ENCODE measurements around the gene NHERF2.

The NHERF2 gene

DNA sequence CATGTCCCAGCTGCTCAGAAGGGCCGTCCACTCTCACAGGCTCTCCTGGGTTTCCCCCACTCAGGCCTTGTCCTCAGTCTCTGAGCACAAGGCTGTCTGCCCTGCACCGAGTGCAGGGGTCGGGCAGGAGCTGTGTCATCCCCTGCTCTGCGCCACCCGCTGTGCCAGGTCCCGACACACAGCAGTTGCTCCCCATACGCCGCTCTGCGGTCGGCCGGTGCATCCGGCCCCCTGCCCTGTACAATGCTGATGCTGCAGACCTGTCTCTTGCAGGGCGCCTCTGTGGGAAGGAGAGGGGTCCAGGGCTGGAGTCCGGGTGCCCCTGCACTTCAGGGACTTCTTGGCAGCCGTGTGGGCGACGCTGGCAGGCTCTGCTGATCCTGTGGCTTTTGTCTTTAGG is 27.2 kb downstream of the NHERF2 start:
- Histone ChIP-seq H3K9ac (ENCODE audit: low read length) (no peak overlapping the region), H3K9me3 (ENCODE audit: insufficient read depth, low read length) (no peaks in the 10 kb centered on the region), H3K79me2 (ENCODE audit: insufficient read depth, low read length) (no peaks in the 10 kb centered on the region), H2AFZ (ENCODE audit: low read depth, low read length, severe bottlenecking) (no peak overlapping the region), H4K20me1 (ENCODE audit: low read depth, low read length) (no peaks in the 10 kb centered on the region), H3K4me2 (ENCODE audit: low read depth, low read length, poor library complexity, severe bottlenecking) (no peak overlapping the region), H3K4me3 (ENCODE audit: insufficient read depth, low read length, poor library complexity, severe bottlenecking) (no peak overlapping the region), H3F3A (ENCODE audit: insufficient read depth) (no peaks in the 10 kb centered on the region), H3K27ac (ENCODE audit: low read depth, low read length) (no peak overlapping the region), H3K36me3 (ENCODE audit: low read length) (no peaks in the 10 kb centered on the region), H3K9me2 (replicated peaks; ENCODE audit: insufficient read depth, low read length) (no peaks in the 10 kb centered on the region), H3K27me3 (ENCODE audit: low read length) (no peaks in the 10 kb centered on the region)
- no peak for TF ChIP-seq EZH2phosphoT487 (conservative IDR thresholded peaks at IDR 0.05; ENCODE audit: low read length)
- TF ChIP-seq, protein P1, sequence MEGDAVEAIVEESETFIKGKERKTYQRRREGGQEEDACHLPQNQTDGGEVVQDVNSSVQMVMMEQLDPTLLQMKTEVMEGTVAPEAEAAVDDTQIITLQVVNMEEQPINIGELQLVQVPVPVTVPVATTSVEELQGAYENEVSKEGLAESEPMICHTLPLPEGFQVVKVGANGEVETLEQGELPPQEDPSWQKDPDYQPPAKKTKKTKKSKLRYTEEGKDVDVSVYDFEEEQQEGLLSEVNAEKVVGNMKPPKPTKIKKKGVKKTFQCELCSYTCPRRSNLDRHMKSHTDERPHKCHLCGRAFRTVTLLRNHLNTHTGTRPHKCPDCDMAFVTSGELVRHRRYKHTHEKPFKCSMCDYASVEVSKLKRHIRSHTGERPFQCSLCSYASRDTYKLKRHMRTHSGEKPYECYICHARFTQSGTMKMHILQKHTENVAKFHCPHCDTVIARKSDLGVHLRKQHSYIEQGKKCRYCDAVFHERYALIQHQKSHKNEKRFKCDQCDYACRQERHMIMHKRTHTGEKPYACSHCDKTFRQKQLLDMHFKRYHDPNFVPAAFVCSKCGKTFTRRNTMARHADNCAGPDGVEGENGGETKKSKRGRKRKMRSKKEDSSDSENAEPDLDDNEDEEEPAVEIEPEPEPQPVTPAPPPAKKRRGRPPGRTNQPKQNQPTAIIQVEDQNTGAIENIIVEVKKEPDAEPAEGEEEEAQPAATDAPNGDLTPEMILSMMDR (IDR thresholded peaks at IDR 0.05; ENCODE audit: insufficient read depth, low read length, poor library complexity, severe bottlenecking), result no peak

DNA sequence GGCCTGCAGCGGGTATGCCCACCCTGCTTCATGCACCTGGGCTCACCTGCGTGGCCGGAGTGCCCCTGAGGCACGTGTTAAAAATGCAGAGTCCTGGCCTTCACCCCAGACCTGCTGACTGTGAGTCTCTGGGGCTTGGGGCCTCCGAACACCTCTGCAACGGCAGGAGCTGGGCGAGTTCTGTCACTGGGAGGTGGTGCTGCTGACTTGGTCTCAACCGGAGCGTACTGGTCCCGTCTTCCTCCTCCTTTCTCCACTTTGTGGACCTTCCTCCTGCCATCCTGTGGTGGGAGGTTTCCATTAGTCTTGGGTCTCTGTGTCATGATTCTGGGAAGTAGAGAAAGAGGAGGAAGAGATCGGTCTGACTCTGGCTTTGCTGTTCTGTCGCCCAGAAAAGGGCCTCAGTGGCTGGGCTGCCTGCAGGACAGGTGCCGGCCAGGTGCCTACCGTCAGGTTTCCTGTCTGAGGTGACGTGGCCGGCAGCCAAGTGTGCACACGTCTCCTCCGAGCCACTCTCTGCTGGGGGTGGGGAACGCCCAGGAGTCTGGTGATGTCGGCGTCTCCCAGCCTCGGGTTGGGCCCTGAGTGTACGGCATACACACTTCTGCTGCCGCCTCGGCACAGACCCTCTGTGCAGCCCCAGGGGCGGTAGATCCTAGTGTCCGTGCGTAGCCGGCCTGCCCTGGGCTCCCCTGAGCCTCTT is 28.0 kb downstream of the NHERF2 start:
- Histone ChIP-seq H3K27ac (ENCODE audit: low read depth, low read length) (no peak overlapping the region), H3K9me3 (ENCODE audit: insufficient read depth, low read length) (no peaks in the 10 kb centered on the region)
- TF ChIP-seq EZH2phosphoT487 (conservative IDR thresholded peaks at IDR 0.05; ENCODE audit: low read length), result no peak
- TF ChIP-seq, protein P1 (IDR thresholded peaks at IDR 0.05; ENCODE audit: insufficient read depth, low read length, poor library complexity, severe bottlenecking), result no peak

DNA sequence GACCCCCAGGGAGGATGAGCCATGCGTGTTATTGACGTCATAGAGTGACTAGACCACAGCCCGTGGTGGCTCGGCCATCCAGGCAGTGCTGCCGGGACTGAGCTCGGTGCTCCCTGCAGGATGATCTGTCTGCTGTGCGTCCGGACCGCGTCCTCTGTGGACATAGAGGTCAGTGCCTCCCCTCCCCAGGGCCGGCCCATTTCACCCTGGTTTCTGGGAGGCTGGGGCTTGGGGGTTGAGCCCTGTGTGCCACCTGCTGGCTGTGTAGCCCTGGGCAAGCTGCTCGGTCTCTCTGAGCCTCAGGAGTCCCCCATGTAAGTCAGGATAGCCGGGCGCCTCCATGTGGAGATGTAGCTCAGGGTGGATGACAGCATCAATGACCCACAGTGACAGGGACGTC is 29.4 kb downstream of the NHERF2 start:
- Histone ChIP-seq H3K79me2 (ENCODE audit: insufficient read depth, low read length) (no peaks in the 10 kb centered on the region), H3K4me3 (ENCODE audit: insufficient read depth, low read length, poor library complexity, severe bottlenecking) (no peak overlapping the region), H2AFZ (ENCODE audit: low read depth, low read length, severe bottlenecking) (no peak overlapping the region), H3F3A (ENCODE audit: insufficient read depth) (no peaks in the 10 kb centered on the region), H3K27ac (ENCODE audit: low read depth, low read length) (no peak overlapping the region), H3K9me2 (replicated peaks; ENCODE audit: insufficient read depth, low read length) (no peaks in the 10 kb centered on the region), H3K9ac (ENCODE audit: low read length) (no peak overlapping the region), H4K20me1 (ENCODE audit: low read depth, low read length) (no peaks in the 10 kb centered on the region), H3K9me3 (ENCODE audit: insufficient read depth, low read length) (no peaks in the 10 kb centered on the region), H3K4me2 (ENCODE audit: low read depth, low read length, poor library complexity, severe bottlenecking) (no peak overlapping the region), H3K27me3 (ENCODE audit: low read length) (no peaks in the 10 kb centered on the region), H3K36me3 (ENCODE audit: low read length) (no peaks in the 10 kb centered on the region)
- TF ChIP-seq, protein P1 (IDR thresholded peaks at IDR 0.05; ENCODE audit: insufficient read depth, low read length, poor library complexity, severe bottlenecking), result no peak
- TF ChIP-seq EZH2phosphoT487 (conservative IDR thresholded peaks at IDR 0.05; ENCODE audit: low read length), result no peak

More for the DNA sequence above, 28.0 kb downstream of the NHERF2 start:
- no peaks in the 10 kb centered on the region for H3K27me3 ChIP-seq (ENCODE audit: low read length)
- H3F3A ChIP-seq (ENCODE audit: insufficient read depth), result no peaks in the 10 kb centered on the region
- no peaks in the 10 kb centered on the region for H3K79me2 ChIP-seq (ENCODE audit: insufficient read depth, low read length)
- H3K4me3 ChIP-seq (ENCODE audit: insufficient read depth, low read length, poor library complexity, severe bottlenecking), result no peak overlapping the region
- H3K9ac ChIP-seq (ENCODE audit: low read length), result no peak overlapping the region
- no peak overlapping the region for H3K4me2 ChIP-seq (ENCODE audit: low read depth, low read length, poor library complexity, severe bottlenecking)
- H3K9me2 ChIP-seq (replicated peaks; ENCODE audit: insufficient read depth, low read length), result no peaks in the 10 kb centered on the region
- H3K36me3 ChIP-seq (ENCODE audit: low read length), result no peaks in the 10 kb centered on the region
- no peaks in the 10 kb centered on the region for H4K20me1 ChIP-seq (ENCODE audit: low read depth, low read length)
- no peak overlapping the region for H2AFZ ChIP-seq (ENCODE audit: low read depth, low read length, severe bottlenecking)
